ENCODE results near the gene FKBP1B.
A peak's percentile ranks its signal among the peaks of the same experiment; 100 is the strongest.
"Not testable (repeated sequence)": the region's sequence is repeated elsewhere in the genome, so short reads cannot be mapped to it uniquely, and the experiment has no call there.

The FKBP1B gene

DNA sequence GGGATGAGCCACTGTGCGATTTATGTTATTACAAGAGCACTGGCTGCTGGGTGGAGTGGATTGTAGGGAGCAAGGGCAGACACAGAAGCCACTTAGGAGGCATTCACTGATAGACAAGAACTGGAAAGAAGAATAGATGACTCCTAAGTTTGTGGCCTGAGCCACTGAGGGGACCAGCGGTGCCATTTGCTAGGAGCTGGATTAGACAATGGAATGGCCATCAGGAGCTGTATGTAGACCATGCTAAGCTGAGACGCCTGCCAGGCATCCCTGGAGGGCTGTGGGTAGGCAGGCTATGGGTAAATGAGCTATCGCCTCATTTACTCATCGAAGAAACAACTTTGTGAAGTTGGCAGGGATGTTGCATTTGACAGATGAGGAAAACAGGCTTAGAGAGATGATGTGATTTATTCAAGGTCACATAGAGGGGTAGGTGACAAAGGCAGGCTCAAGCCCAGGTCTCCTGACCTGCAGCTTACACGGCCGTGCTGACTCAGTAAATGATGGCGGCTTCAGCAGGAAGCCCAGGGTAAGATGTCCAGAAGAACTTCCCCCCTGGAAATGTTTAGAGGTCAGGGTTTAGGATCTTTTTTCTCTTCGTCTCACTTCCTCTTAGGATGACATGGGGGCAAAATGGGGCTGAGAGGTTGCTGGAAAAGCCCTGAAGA, 36.9 kb upstream of the FKBP1B start:
- H3K23ac ChIP-seq (ENCODE audit: low read depth, low read length, poor library complexity) = no peak overlapping the region
- WGBS, 2 donors (ENCODE audit: extremely low coverage in 2 of 2, insufficient read length in 2 of 2, insufficient replicate concordance in 1 of 2) = no CpG with 5 or more reads among the region's 9 CpGs

DNA sequence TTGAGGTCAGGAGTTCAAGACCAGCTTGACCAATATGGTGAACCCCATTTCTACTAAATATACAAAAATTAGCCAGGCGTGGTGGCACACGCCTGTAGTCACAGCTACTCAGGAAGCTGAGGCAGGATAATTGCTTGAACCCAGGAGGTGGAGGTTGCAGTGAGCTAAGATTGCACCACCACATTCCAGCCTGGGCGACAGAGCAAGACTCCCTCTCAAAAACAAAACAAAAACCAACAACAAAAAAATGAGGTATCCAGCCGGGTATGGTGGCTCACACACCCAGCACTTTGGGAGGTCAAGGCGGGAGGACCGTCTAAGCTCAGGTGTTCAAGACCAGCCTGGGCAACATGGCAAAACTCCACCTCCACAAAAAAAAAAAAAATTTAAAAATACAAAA, 34.6 kb upstream of the FKBP1B start:
- H3K4me2 ChIP-seq (ENCODE audit: insufficient read depth, low read length, poor library complexity, severe bottlenecking); H3K36me3 ChIP-seq (replicated peaks in 1 of 2; ENCODE audit: control insufficient read depth in 2 of 2, insufficient read depth in 2 of 2, low read length in 2 of 2); H3K9ac ChIP-seq (ENCODE audit: low read depth, low read length, poor library complexity); H2BK5ac ChIP-seq (ENCODE audit: low read length); H3K14ac ChIP-seq (ENCODE audit: low read length); H3K4me3 ChIP-seq (ENCODE audit: low read length in 2 of 2); H3K9me3 ChIP-seq (replicated peaks in 1 of 2; ENCODE audit: control insufficient read depth in 2 of 2, insufficient read depth in 1 of 2, low read depth in 1 of 2, low read length in 2 of 2); H3K4ac ChIP-seq (ENCODE audit: low read length); H3K4me1 ChIP-seq (ENCODE audit: control insufficient read depth in 2 of 2, insufficient read depth in 1 of 2, low read depth in 1 of 2, low read length in 2 of 2); H4K91ac ChIP-seq (ENCODE audit: low read depth, low read length, poor library complexity); H2BK15ac ChIP-seq (ENCODE audit: low read length); H3K27ac ChIP-seq (replicated peaks; ENCODE audit: low read length); H3K23ac ChIP-seq (ENCODE audit: low read depth, low read length, poor library complexity); H2AFZ ChIP-seq (ENCODE audit: low read length); DNase-seq (ENCODE audit: low spot score); H3K18ac ChIP-seq (ENCODE audit: low read length); H3K79me1 ChIP-seq (ENCODE audit: low read depth, low read length); H4K8ac ChIP-seq (ENCODE audit: low read depth, low read length); H2AK5ac ChIP-seq (ENCODE audit: low read depth, low read length); H2BK12ac ChIP-seq (ENCODE audit: low read length); H3K27me3 ChIP-seq (ENCODE audit: control insufficient read depth in 3 of 3, insufficient read depth in 3 of 3, low read depth in 1 of 3, low read length in 3 of 3); H2BK120ac ChIP-seq (ENCODE audit: low read depth, low read length): not testable (repeated sequence)
- WGBS, 2 donors (ENCODE audit: extremely low coverage in 2 of 2, insufficient read length in 2 of 2, insufficient replicate concordance in 1 of 2) = no CpG with 5 or more reads among the region's 6 CpGs

More for the DNA sequence above, 36.9 kb upstream of the FKBP1B start:
- no peak for DNase-seq (ENCODE audit: low spot score)
- no peaks in the 10 kb centered on the region for H3K36me3 ChIP-seq (replicated peaks in 1 of 2; ENCODE audit: control insufficient read depth in 2 of 2, insufficient read depth in 2 of 2, low read length in 2 of 2)
- no peak overlapping the region for H4K91ac ChIP-seq (ENCODE audit: low read depth, low read length, poor library complexity)
- H3K14ac ChIP-seq (ENCODE audit: low read length) = no peak overlapping the region
- H3K18ac ChIP-seq (ENCODE audit: low read length) = no peak overlapping the region
- no peak overlapping the region for H3K4me2 ChIP-seq (ENCODE audit: insufficient read depth, low read length, poor library complexity, severe bottlenecking)
- H4K8ac ChIP-seq (ENCODE audit: low read depth, low read length) = no peak overlapping the region
- no peaks in the 10 kb centered on the region for H3K9me3 ChIP-seq (replicated peaks in 1 of 2; ENCODE audit: control insufficient read depth in 2 of 2, insufficient read depth in 1 of 2, low read depth in 1 of 2, low read length in 2 of 2)
- no peak overlapping the region for H2BK120ac ChIP-seq (ENCODE audit: low read depth, low read length)
- H3K4ac ChIP-seq (ENCODE audit: low read length) = no peak overlapping the region
- no peak overlapping the region for H2AK5ac ChIP-seq (ENCODE audit: low read depth, low read length)
- no peak overlapping the region for H3K27ac ChIP-seq (replicated peaks; ENCODE audit: low read length)
- H3K9ac ChIP-seq (ENCODE audit: low read depth, low read length, poor library complexity) = no peak overlapping the region
- no peaks in the 10 kb centered on the region for H3K79me1 ChIP-seq (ENCODE audit: low read depth, low read length)
- no peak overlapping the region for H2BK15ac ChIP-seq (ENCODE audit: low read length)
- H3K4me3 ChIP-seq (ENCODE audit: low read length in 2 of 2) = no peak overlapping the region
- H2BK12ac ChIP-seq (ENCODE audit: low read length) = no peak overlapping the region
- peaks cover 7% of the 10 kb centered on the region in 2 donors for H3K4me1 ChIP-seq (ENCODE audit: control insufficient read depth in 2 of 2, insufficient read depth in 1 of 2, low read depth in 1 of 2, low read length in 2 of 2)
- H2BK5ac ChIP-seq (ENCODE audit: low read length) = no peak overlapping the region
- no peak overlapping the region for H2AFZ ChIP-seq (ENCODE audit: low read length)
- peaks cover 0 to 18% (median 0%) of the 10 kb centered on the region in 3 experiments for H3K27me3 ChIP-seq (ENCODE audit: control insufficient read depth in 3 of 3, insufficient read depth in 3 of 3, low read depth in 1 of 3, low read length in 3 of 3)

DNA sequence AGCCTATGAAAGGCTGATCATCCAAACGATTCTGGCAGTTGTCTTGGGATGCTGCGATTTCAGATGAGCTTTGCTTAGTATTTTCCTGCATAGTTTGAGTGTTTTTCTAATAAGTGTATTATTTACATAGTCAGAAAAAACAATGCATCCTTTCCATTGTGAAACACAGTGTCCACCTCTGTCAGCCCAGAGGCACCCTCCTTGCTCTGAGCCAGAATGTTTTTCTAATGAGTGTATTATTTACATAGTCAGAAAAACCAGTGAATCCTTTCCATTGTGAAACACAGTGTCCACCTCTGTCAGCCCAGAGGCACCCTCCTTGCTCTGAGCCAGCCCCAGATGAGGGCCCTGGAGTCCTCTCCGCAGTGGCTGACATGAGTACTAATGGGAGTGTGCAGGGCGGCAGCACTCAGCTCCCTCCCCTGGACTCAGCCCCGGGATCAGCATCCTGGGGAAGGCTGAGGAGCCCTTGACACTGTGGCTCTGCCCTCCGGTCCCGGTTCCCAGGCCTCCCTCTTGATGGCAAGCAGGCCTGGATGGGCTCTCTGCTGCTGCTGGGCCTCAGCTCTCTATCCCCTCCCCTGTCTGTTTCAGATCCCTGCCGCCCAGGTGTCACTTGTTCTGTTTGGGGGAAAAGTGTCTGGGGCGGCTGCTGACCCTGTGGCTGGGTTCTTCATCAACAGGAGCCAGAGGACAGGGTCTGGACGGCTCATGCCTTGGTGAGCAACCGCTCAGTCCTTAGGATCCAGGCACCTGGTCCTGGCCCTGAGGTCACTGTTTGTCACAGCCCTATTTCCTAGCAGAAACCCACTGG, 33.8 kb upstream of the FKBP1B start:
- H3K23ac ChIP-seq (ENCODE audit: low read depth, low read length, poor library complexity) = peak overlapping the region; percentile 65
- H3K4me2 ChIP-seq (ENCODE audit: insufficient read depth, low read length, poor library complexity, severe bottlenecking) = no peak overlapping the region
- H3K79me1 ChIP-seq (ENCODE audit: low read depth, low read length) = peaks cover 3% of the 10 kb centered on the region
- peak overlapping the region; percentile 14 for H2BK5ac ChIP-seq (ENCODE audit: low read length)
- DNase-seq (ENCODE audit: low spot score) = no peak
- peak overlapping the region; percentile 58 for H2AFZ ChIP-seq (ENCODE audit: low read length)
- peaks cover 4 to 7% of the 10 kb centered on the region in 2 donors for H3K4me1 ChIP-seq (ENCODE audit: control insufficient read depth in 2 of 2, insufficient read depth in 1 of 2, low read depth in 1 of 2, low read length in 2 of 2)
- H3K9ac ChIP-seq (ENCODE audit: low read depth, low read length, poor library complexity) = no peak overlapping the region
- H3K18ac ChIP-seq (ENCODE audit: low read length) = peak overlapping the region; percentile 57
- no peaks in the 10 kb centered on the region for H3K9me3 ChIP-seq (replicated peaks in 1 of 2; ENCODE audit: control insufficient read depth in 2 of 2, insufficient read depth in 1 of 2, low read depth in 1 of 2, low read length in 2 of 2)
- no peak overlapping the region for H3K4me3 ChIP-seq (ENCODE audit: low read length in 2 of 2)
- H2BK120ac ChIP-seq (ENCODE audit: low read depth, low read length) = no peak overlapping the region
- peak overlapping the region; percentile 46 for H2AK5ac ChIP-seq (ENCODE audit: low read depth, low read length)
- H3K36me3 ChIP-seq (replicated peaks in 1 of 2; ENCODE audit: control insufficient read depth in 2 of 2, insufficient read depth in 2 of 2, low read length in 2 of 2) = no peaks in the 10 kb centered on the region
- no CpG with 5 or more reads among the region's 11 CpGs for WGBS, 2 donors (ENCODE audit: extremely low coverage in 2 of 2, insufficient read length in 2 of 2, insufficient replicate concordance in 1 of 2)
- H3K27ac ChIP-seq (replicated peaks; ENCODE audit: low read length) = no peak overlapping the region
- H2BK15ac ChIP-seq (ENCODE audit: low read length) = no peak overlapping the region
- peaks cover 0 to under 1% (median 0%) of the 10 kb centered on the region in 3 experiments for H3K27me3 ChIP-seq (ENCODE audit: control insufficient read depth in 3 of 3, insufficient read depth in 3 of 3, low read depth in 1 of 3, low read length in 3 of 3)
- no peak overlapping the region for H4K8ac ChIP-seq (ENCODE audit: low read depth, low read length)
- no peak overlapping the region for H3K4ac ChIP-seq (ENCODE audit: low read length)
- no peak overlapping the region for H2BK12ac ChIP-seq (ENCODE audit: low read length)
- H3K14ac ChIP-seq (ENCODE audit: low read length) = peak overlapping the region; percentile 23
- H4K91ac ChIP-seq (ENCODE audit: low read depth, low read length, poor library complexity) = no peak overlapping the region

DNA sequence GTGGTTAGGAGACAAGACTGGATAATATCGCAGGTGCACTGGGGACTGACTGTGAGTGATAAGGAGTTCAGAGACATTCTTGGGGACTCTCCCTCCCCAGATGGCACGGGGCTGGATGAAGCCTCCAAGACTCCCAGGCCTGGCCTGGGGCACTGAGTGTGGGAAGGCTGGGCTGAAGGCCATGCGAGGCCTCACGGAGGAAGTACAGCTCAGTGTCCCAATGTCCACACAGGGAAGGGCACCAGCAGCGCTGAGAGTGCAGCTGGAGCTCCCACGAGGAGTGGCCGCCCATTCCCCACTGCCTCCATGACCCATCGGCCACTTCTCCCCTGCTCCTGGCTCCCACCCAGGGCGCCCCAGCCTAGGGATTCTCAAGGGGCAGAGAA, 33.2 kb upstream of the FKBP1B start:
- Histone ChIP-seq H3K9ac (ENCODE audit: low read depth, low read length, poor library complexity) (no peak overlapping the region), H2AK5ac (ENCODE audit: low read depth, low read length) (no peak overlapping the region), H3K23ac (ENCODE audit: low read depth, low read length, poor library complexity) (no peak overlapping the region), H3K4me2 (ENCODE audit: insufficient read depth, low read length, poor library complexity, severe bottlenecking) (no peak overlapping the region), H4K91ac (ENCODE audit: low read depth, low read length, poor library complexity) (no peak overlapping the region), H3K27ac (replicated peaks; ENCODE audit: low read length) (no peak overlapping the region), H3K36me3 (replicated peaks in 1 of 2; ENCODE audit: control insufficient read depth in 2 of 2, insufficient read depth in 2 of 2, low read length in 2 of 2) (no peaks in the 10 kb centered on the region), H2AFZ (ENCODE audit: low read length) (peak overlapping the region; percentile 58), H2BK5ac (ENCODE audit: low read length) (peak overlapping the region; percentile 14), H3K4me1 (ENCODE audit: control insufficient read depth in 2 of 2, insufficient read depth in 1 of 2, low read depth in 1 of 2, low read length in 2 of 2) (peaks cover 4 to 7% of the 10 kb centered on the region in 2 donors), H3K18ac (ENCODE audit: low read length) (peak overlapping the region; percentile 7), H3K14ac (ENCODE audit: low read length) (no peak overlapping the region), H3K79me1 (ENCODE audit: low read depth, low read length) (peaks cover 3% of the 10 kb centered on the region), H4K8ac (ENCODE audit: low read depth, low read length) (no peak overlapping the region), H3K4ac (ENCODE audit: low read length) (no peak overlapping the region), H3K9me3 (replicated peaks in 1 of 2; ENCODE audit: control insufficient read depth in 2 of 2, insufficient read depth in 1 of 2, low read depth in 1 of 2, low read length in 2 of 2) (no peaks in the 10 kb centered on the region), H3K27me3 (ENCODE audit: control insufficient read depth in 3 of 3, insufficient read depth in 3 of 3, low read depth in 1 of 3, low read length in 3 of 3) (no peaks in the 10 kb centered on the region), H2BK12ac (ENCODE audit: low read length) (peak overlapping the region; percentile 63), H2BK120ac (ENCODE audit: low read depth, low read length) (no peak overlapping the region), H3K4me3 (ENCODE audit: low read length in 2 of 2) (no peak overlapping the region), H2BK15ac (ENCODE audit: low read length) (no peak overlapping the region)
- no CpG with 5 or more reads among the region's 9 CpGs for WGBS, 2 donors (ENCODE audit: extremely low coverage in 2 of 2, insufficient read length in 2 of 2, insufficient replicate concordance in 1 of 2)
- no peak for DNase-seq (ENCODE audit: low spot score)

All from neuronal stem cell (in vitro differentiated cells).